SK-N-MC (cell line): ENCODE results near the gene KCNN3.

Experiments
- EZH2 ChIP-seq: fragments of 200-600 bp; sonication (generic); IDR thresholded peaks from one replicate; pipeline ENCODE4 v1.6.1; 2017; ENCODE audit warnings: antibody characterized with exemption
- FOXP2 ChIP-seq: optimal IDR thresholded peaks from 2 replicates; pipeline ENCODE3; 2011; ENCODE audit warnings: mild to moderate bottlenecking, moderate library complexity; ENCODE audit not compliant: insufficient read depth; ENCODE audit errors: extremely low read length, control extremely low read depth
- POLR2AphosphoS5 ChIP-seq: IDR thresholded peaks from 2 replicates; pipeline ENCODE4 v1.6.1; 2012; ENCODE audit warnings: mild to moderate bottlenecking, low read depth, low read length, borderline replicate concordance

- TF ChIP-seq FOXP2 (no peak), EZH2 (no peak), POLR2AphosphoS5 (no peak)
These were observed 67.6 kb downstream of the KCNN3 start for GRCh38 chr1:154802336-154802969.
